GM12878 (cell line): ENCODE results near the gene UBE2F.

Source experiments
- CTCF ChIP-seq, 3 experiments: IDR thresholded peaks in 2 of 3; conservative IDR thresholded peaks in 1 of 3; 2 replicates each; pipeline ENCODE4 v1.5.1; 2011; ENCODE audit warnings: low read depth in 3 of 3, low read length in 3 of 3, mild to moderate bottlenecking in 3 of 3, control low read depth in 2 of 3, moderate library complexity in 2 of 3, inconsistent platforms in 1 of 3, mixed read lengths in 1 of 3; ENCODE audit not compliant: control insufficient read depth in 2 of 3, insufficient read depth in 1 of 3; ENCODE audit errors: extremely low read depth in 1 of 3
- EP300 ChIP-seq, 2 experiments: fragments of 150-350 bp in 1 of 2; IDR thresholded peaks; 2 replicates each; pipeline ENCODE4 v1.6.1; 2011 to 2012; ENCODE audit warnings: low read depth in 2 of 2, low read length in 2 of 2, borderline replicate concordance in 1 of 2, improper control_type of control experiment in 1 of 2, inconsistent platforms in 1 of 2; ENCODE audit not compliant: control insufficient read depth in 1 of 2
- RAD21 ChIP-seq: IDR thresholded peaks from 2 replicates; pipeline ENCODE4 v1.6.1; 2011; ENCODE audit warnings: mild to moderate bottlenecking, low read depth, low read length, moderate library complexity; ENCODE audit not compliant: insufficient read depth
- REST ChIP-seq: IDR thresholded peaks from 2 replicates; pipeline ENCODE4 v1.6.1; 2012; ENCODE audit warnings: mild to moderate bottlenecking, low read depth, low read length
- SP1 ChIP-seq: IDR thresholded peaks from one replicate; pipeline ENCODE4 v1.6.1; 2011; ENCODE audit warnings: low read depth, low read length
- SREBF2 ChIP-seq: IDR thresholded peaks from 2 replicates; pipeline ENCODE4 v1.6.1; 2012; ENCODE audit warnings: mild to moderate bottlenecking, low read length
- ZBTB11 ChIP-seq: fragments of 450-650 bp; formaldehyde crosslinking; IDR thresholded peaks from 2 replicates; pipeline ENCODE4 v1.5.0; 2022; ENCODE audit warnings: mild to moderate bottlenecking, missing genetic modification characterization
- ZNF592 ChIP-seq: fragments of 450-650 bp; IDR thresholded peaks from 2 replicates; pipeline ENCODE4 v1.6.1; 2017; ENCODE audit warnings: mild to moderate bottlenecking, moderate library complexity
- TF ChIP-seq, protein P1 (sequence below): IDR thresholded peaks from 2 replicates; pipeline ENCODE4 v1.6.1; 2012; ENCODE audit warnings: low read depth, low read length, improper control_type of control experiment

DNA sequence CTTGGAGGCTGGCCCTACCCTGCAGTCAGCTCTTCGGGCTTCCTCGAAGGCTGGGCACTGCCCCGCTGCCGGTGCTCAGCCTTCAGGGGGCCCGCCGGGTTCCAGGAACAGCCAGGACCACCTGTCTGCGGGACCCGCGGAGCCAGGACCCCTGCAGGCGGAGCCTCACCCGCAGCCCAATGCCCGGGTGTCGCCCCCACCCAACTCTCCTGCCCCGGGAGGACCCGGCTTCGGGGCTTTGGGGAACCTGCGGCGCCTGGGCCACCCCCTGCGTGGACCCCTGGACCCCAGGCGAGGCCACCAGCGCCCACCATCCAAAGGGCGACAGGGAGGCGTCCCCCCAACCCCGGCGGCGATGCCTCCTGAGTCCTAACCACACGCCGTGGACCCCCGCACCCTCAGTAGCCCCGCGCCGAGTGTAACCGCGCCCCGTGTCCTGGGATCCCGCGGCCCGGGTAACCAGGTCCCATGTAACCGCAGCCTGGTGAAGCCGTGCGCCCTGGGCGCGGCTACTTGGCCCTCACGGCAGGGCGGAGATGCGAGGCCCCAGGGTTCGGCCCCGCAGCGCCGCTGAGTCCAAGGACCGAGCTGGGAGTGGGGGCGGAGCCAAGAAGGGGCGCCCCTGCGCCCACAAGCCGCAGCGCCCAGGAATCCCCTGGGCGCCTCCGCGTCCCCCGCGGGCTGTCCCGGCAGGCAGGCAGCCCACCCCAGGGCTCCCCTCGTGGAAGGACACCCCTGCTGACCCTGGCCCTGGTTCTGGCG, 11.0 kb upstream of the UBE2F start:
- no peak for TF ChIP-seq SREBF2
- TF ChIP-seq EP300 (IDR thresholded peaks at IDR 0.05; ENCODE audit: borderline replicate concordance in 1 of 2, control insufficient read depth in 1 of 2, low read depth in 2 of 2, low read length in 2 of 2): no peak
- no peak for TF ChIP-seq CTCF (IDR thresholded peaks at IDR 0.05 in 2 of 3, conservative IDR thresholded peaks at IDR 0.05 in 1 of 3; ENCODE audit: control insufficient read depth in 2 of 3, extremely low read depth in 1 of 3, insufficient read depth in 1 of 3, low read depth in 3 of 3, low read length in 3 of 3)
- TF ChIP-seq REST: no peak
- no peak for TF ChIP-seq ZBTB11 (CRISPR knock-in tag)
- TF ChIP-seq SP1: no peak
- TF ChIP-seq, protein P1, sequence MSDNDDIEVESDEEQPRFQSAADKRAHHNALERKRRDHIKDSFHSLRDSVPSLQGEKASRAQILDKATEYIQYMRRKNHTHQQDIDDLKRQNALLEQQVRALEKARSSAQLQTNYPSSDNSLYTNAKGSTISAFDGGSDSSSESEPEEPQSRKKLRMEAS: no peak
- no peak for TF ChIP-seq ZNF592
- no peak for TF ChIP-seq RAD21
